GM19035 (cell line): ENCODE data around the gene AUTS2.

Experiments used
- ATAC-seq: cut with Tn5 transposase; IDR thresholded peaks from one replicate; pipeline ENCODE4 v1.9.1; 2021; ENCODE audit not compliant: unreplicated experiment

AUTS2 gene

GRCh38 chr7:70472601-70473237 is 874.4 kb downstream of the AUTS2 start:
- no peak for ATAC-seq

GRCh38 chr7:70474639-70475234 is 876.5 kb downstream of the AUTS2 start:
- no peak for ATAC-seq

- no peak for ATAC-seq
These were observed 879.0 kb downstream of the AUTS2 start for GRCh38 chr7:70477036-70478010.

- ATAC-seq: no peak
These were observed 881.1 kb downstream of the AUTS2 start for GRCh38 chr7:70479153-70480021.

- no peak for ATAC-seq
These were observed 882.8 kb downstream of the AUTS2 start for GRCh38 chr7:70480927-70481569.

GRCh38 chr7:70481570-70482123 is 883.4 kb downstream of the AUTS2 start:
- no peak for ATAC-seq

- no peak for ATAC-seq
These were observed 886.0 kb downstream of the AUTS2 start for GRCh38 chr7:70484255-70484654.

- ATAC-seq: no peak
These were observed 888.7 kb downstream of the AUTS2 start for GRCh38 chr7:70486977-70487376.

GRCh38 chr7:70487428-70487827 is 889.2 kb downstream of the AUTS2 start:
- ATAC-seq: no peak

GRCh38 chr7:70487886-70488285 is 889.6 kb downstream of the AUTS2 start:
- ATAC-seq: no peak

- ATAC-seq: no peak
These were observed 891.5 kb downstream of the AUTS2 start for GRCh38 chr7:70489813-70490212.

- no peak for ATAC-seq
These were observed 894.4 kb downstream of the AUTS2 start for GRCh38 chr7:70492625-70493024.

- ATAC-seq: no peak
These were observed 896.2 kb downstream of the AUTS2 start for GRCh38 chr7:70494225-70495032.

GRCh38 chr7:70495033-70495376 is 896.7 kb downstream of the AUTS2 start:
- ATAC-seq: no peak

GRCh38 chr7:70497793-70498192 is 899.5 kb downstream of the AUTS2 start:
- no peak for ATAC-seq

- ATAC-seq: no peak
These were observed 900.1 kb downstream of the AUTS2 start for GRCh38 chr7:70498232-70498992.

- ATAC-seq: no peak
These were observed 902.0 kb downstream of the AUTS2 start for GRCh38 chr7:70500261-70500660.

GRCh38 chr7:70502117-70502863 is 904.0 kb downstream of the AUTS2 start:
- ATAC-seq: no peak
